IPS DF 6.9 (cell line): ENCODE data around the gene LIMS2.

Experiments used
- DNase-seq: peaks from one replicate; pipeline ENCODE4 v3.0.0-alpha.2; 2013; ENCODE audit warnings: low read depth, low spot score
- H3K27ac ChIP-seq: one replicate; pipeline ENCODE4 v1.5.1; 2013; ENCODE audit warnings: low read length, control low read depth
- H3K27me3 ChIP-seq: 2 replicates; pipeline ENCODE4 v1.6.1; 2013; ENCODE audit warnings: mild to moderate bottlenecking, low read length; ENCODE audit not compliant: control insufficient read depth, insufficient read depth
- H3K36me3 ChIP-seq: 2 replicates; pipeline ENCODE4 v1.6.1; 2013; ENCODE audit warnings: low read length; ENCODE audit not compliant: control insufficient read depth, insufficient read depth
- H3K4me1 ChIP-seq: 2 replicates; pipeline ENCODE4 v1.6.1; 2013; ENCODE audit warnings: low read length; ENCODE audit not compliant: control insufficient read depth, insufficient read depth
- H3K4me3 ChIP-seq: 2 replicates; pipeline ENCODE4 v1.5.1; 2013; ENCODE audit warnings: mild to moderate bottlenecking, low read length
- H3K9me3 ChIP-seq: 2 replicates; pipeline ENCODE4 v1.6.1; 2013; ENCODE audit warnings: low read length, inconsistent platforms; ENCODE audit not compliant: control insufficient read depth, insufficient read depth
- WGBS: extraction: QIAGEN DNeasy Blood & Tissue Kit; methylation state at CpG from one replicate; pipeline ENCODE4 v1.1.7; 2013; ENCODE audit warnings: mixed read lengths, missing lambda C conversion rate; ENCODE audit not compliant: insufficient read length, insufficient coverage; 5-methylcytosine and 5-hydroxymethylcytosine counted together

The LIMS2 gene

DNA sequence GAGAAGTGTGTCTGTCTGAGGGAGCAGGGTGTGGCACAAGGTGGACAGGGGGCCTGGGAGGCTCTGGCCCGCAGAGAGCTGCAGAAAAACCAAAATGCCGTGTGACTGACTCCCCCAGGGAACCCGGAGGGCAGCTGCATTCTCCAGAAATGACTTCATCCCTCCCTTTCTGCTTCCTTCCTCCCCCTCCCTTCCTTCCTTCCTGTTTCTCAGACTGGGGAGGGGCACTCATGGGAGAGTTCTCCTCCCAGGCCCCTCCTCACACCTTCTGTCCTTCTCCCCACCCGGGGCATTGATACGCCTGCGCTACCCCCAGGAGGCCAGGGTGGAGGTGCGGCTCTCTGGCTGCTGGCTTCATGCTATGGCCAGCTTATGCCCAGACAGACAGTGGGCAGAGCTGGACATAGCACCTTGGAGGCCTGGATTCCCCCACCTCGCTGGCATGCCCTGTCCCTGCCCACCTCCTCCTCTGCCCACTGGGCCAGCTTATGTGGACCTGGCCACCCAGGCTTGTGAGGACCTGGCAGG lies 37.5 kb downstream of the LIMS2 start:
- peak; percentile 45 for DNase-seq
- H3K27me3 ChIP-seq: no peaks in the 10 kb centered on the region
- H3K4me1 ChIP-seq: peaks cover 14% of the 10 kb centered on the region
- no CpG with 5 or more reads among the region's 8 CpGs for WGBS
- H3K4me3 ChIP-seq: no peak overlapping the region
- no peaks in the 10 kb centered on the region; the same call in 1 of the 2 replicates for H3K36me3 ChIP-seq
- H3K9me3 ChIP-seq: no peaks in the 10 kb centered on the region
- H3K27ac ChIP-seq: no peak overlapping the region

DNA sequence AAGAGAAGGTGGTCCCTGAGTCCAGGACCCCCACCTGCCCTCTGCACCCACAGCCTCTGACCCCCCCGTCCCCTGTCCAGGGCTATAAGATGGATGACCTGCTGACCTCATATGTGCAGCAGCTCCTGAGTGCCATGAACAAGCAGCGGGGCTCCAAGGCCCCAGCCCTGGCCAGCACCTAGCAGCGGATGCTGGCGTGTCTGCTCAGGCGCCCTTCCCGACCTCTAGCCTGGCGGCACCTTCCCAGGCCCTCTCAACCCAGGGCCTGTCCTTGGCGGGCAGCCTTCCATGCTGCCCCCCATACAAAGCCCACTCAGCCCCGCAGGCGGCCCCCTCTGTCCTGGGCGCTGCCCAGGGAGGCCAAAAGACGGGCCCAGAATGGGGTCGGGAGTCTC lies 38.1 kb downstream of the LIMS2 start:
- Histone ChIP-seq H3K4me3 (no peak overlapping the region), H3K27ac (no peak overlapping the region), H3K36me3 (no peaks in the 10 kb centered on the region; the same call in 1 of the 2 replicates), H3K9me3 (no peaks in the 10 kb centered on the region), H3K27me3 (no peaks in the 10 kb centered on the region), H3K4me1 (peaks cover 14% of the 10 kb centered on the region)
- DNase-seq: no peak
- no CpG with 5 or more reads among the region's 13 CpGs for WGBS

DNA sequence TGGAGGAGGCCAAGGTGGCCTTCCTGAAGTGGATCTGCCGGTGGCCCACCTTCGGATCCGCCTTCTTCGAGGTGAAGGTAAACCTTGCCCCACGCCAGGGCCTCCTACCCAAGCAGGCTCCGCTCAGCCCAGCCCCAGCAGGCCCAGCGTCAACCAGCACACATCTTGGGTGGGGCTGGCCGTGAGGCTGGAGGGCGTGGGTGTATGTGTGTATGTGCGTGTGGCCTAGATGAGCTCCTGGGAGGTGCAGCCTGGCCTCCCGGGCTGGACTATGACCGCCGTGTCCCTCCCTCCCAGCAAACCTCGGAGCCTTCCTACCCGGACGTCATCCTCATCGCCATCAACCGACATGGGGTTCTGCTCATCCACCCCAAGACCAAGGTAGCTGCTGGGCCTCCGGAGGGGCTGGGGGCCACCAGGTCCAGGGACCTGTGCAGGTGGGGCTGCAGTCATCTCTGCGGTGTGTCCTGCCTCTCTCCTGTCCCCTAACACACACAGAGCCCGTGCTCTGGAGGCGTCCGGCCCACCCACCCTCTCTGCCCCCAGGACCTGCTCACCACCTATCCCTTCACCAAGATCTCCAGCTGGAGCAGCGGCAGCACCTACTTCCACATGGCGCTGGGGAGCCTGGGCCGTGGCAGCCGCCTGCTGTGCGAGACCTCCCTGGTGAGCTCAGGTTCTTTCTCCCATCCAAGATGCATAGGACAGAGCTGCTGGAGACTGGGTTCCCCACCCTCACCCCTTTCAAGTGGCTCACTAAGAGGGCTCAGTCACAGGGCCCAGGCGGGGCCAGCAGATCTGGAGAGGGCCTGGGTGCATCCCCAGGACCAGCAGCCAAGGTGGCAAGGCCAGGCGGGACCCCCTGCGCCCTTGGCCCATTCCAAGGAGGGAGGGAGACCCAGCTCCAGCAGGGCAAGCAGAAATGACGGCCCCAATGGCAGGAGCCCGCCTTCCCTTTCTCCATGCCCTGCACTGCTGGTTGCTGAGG lies 38.8 kb downstream of the LIMS2 start:
- H3K4me1 ChIP-seq: peaks cover 14% of the 10 kb centered on the region
- H3K27ac ChIP-seq: no peak overlapping the region

DNA sequence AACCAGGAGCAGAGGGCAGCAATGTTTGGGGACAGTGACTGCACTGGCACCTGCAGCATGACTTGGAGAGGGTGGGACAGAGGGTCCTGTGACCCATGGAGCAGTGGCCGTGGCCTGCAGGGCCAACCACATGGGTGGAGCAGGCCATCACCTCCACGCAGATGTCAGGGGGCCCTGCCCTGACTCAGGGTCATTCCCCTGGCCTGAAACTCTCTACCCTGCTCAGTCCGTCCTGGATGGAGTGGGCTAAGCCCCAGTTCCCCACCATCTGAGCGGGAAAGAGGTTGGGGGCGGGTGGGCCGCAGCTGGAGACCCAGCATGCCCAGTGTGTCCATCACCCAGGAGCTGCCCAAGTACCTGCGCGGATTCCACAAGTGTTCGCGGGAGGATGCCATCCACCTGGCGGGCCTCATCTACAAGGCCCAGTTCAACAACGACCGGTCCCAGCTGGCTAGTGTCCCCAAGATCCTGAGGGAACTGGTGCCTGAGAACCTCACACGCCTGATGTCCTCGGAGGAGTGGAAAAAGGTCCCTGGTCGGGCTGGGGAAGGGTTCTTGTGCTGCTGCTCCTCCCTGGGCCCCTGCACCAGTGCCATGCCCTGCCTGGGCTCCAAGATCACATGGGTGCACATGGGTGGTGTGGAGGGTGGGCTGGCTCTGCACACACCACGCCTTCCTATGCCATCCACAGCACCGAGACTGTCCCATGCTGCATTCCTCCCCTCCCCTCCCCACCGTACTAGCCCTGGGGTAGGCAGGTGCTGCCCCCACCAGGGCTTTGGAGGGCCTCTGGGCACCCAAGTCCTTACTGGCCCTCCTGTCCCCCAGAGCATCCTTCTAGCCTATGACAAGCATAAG lies 39.7 kb downstream of the LIMS2 start:
- Histone ChIP-seq H3K27ac (no peak overlapping the region), H3K36me3 (no peaks in the 10 kb centered on the region; the same call in 1 of the 2 replicates), H3K27me3 (no peaks in the 10 kb centered on the region), H3K4me1 (peaks cover 14% of the 10 kb centered on the region), H3K4me3 (no peak overlapping the region), H3K9me3 (no peaks in the 10 kb centered on the region)
- DNase-seq: no peak
- WGBS: no CpG with 5 or more reads among the region's 19 CpGs

More for the DNA sequence above, 38.8 kb downstream of the LIMS2 start:
- no peak overlapping the region for H3K4me3 ChIP-seq
- WGBS: no CpG with 5 or more reads among the region's 33 CpGs
- H3K36me3 ChIP-seq: no peaks in the 10 kb centered on the region; the same call in 1 of the 2 replicates
- H3K27me3 ChIP-seq: no peaks in the 10 kb centered on the region
- no peak for DNase-seq
- no peaks in the 10 kb centered on the region for H3K9me3 ChIP-seq

DNA sequence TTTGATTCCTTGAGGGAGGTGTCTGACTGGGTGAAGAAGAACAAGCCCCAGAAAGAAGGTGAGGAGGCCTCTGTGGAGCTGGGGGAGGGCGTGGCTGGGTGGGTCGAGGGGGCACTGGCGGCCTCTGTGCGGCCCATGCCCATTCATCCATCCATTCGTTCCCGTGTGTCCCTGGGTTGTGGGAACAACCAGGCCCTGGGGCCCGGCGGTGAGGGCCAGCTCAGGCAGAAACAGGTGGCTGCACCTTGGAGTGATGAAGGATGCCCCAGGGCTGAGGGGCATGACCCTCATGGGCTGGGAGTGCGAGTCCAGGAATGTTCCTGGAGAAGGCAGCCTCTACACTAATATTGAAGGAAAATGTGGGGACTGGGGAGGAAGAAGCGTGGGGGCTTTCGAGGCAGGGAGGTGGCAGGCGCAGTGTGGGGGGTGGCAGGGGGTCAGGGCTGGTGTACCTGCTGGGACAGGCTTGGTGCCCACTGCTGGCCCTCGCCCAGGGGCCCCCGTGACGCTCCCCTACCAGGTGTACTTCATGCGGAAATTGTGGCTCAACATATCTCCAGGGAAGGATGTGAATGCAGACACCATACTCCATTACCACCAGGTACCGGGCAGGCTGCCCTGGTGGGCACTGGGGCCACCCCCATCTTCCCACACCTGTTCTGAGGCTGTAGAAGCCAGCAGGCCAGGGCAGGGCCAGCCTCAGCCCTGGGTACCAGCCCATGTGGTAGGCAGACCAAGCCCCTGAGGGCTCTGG lies 40.5 kb downstream of the LIMS2 start:
- Histone ChIP-seq H3K36me3 (no peaks in the 10 kb centered on the region), H3K9me3 (no peaks in the 10 kb centered on the region), H3K27me3 (no peaks in the 10 kb centered on the region), H3K4me3 (no peak overlapping the region), H3K27ac (no peak overlapping the region), H3K4me1 (peaks cover 12% of the 10 kb centered on the region)
- DNase-seq: no peak
- no CpG with 5 or more reads among the region's 17 CpGs for WGBS

DNA sequence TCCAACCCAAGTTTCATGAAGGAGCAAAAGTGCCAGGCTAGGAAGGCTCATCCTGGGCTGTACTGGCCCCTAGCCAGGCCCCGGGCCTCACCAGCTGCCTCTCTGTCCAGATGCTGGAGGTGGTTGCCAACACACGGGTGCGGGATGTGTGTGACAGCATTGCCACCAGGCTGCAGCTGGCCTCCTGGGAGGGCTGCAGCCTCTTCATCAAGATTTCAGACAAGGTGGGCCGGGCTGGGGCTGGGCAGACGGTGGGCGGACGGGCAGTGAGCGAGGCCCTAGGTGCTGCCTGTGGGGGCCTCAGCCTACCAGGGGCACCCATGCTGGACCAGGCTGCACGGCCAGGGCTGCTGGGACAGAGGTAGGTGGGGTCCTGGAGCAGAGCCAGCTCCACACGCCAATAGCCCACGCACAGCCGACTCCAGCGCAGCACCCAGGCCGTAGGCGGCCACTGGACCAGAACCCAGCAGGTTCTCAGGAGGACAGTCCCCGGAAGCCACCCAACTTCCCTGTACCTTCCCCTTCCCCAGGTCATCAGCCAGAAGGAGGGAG lies 41.2 kb downstream of the LIMS2 start:
- no peaks in the 10 kb centered on the region for H3K36me3 ChIP-seq
- no peak for DNase-seq
- H3K27ac ChIP-seq: no peak overlapping the region
- H3K4me3 ChIP-seq: no peak overlapping the region
- H3K9me3 ChIP-seq: no peaks in the 10 kb centered on the region
- no CpG with 5 or more reads among the region's 16 CpGs for WGBS
- no peaks in the 10 kb centered on the region for H3K27me3 ChIP-seq
- peaks cover 12% of the 10 kb centered on the region for H3K4me1 ChIP-seq

DNA sequence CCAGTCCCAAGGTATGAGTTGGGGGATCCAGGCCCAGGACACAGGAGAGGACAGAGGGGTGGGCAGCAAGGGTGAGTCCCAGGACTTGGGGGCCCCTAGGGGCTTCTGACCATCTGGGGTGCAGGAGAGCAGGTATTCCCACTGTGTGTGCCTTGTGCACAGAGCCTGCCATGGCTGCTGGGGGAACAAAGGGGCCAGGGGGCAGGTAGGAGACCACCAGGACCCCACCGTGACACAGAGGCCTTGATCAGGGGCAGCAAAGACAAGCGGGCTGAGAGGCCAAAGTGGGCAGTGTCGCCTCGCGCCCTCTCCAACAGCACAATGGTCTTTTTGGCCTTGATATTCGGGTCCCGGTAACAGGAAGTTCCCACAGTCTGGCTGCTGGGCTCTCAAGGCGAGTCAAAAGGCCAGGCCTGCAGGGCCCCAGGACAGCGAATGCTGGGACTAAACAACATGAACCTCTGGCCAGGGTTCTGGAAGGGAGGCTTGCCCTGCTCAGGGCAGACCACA lies 41.7 kb downstream of the LIMS2 start:
- WGBS: no CpG with 5 or more reads among the region's 9 CpGs
- DNase-seq: no peak
- Histone ChIP-seq H3K27ac (no peak overlapping the region), H3K4me1 (peaks cover 9% of the 10 kb centered on the region), H3K9me3 (no peaks in the 10 kb centered on the region), H3K27me3 (no peaks in the 10 kb centered on the region), H3K36me3 (no peaks in the 10 kb centered on the region), H3K4me3 (no peak overlapping the region)

DNA sequence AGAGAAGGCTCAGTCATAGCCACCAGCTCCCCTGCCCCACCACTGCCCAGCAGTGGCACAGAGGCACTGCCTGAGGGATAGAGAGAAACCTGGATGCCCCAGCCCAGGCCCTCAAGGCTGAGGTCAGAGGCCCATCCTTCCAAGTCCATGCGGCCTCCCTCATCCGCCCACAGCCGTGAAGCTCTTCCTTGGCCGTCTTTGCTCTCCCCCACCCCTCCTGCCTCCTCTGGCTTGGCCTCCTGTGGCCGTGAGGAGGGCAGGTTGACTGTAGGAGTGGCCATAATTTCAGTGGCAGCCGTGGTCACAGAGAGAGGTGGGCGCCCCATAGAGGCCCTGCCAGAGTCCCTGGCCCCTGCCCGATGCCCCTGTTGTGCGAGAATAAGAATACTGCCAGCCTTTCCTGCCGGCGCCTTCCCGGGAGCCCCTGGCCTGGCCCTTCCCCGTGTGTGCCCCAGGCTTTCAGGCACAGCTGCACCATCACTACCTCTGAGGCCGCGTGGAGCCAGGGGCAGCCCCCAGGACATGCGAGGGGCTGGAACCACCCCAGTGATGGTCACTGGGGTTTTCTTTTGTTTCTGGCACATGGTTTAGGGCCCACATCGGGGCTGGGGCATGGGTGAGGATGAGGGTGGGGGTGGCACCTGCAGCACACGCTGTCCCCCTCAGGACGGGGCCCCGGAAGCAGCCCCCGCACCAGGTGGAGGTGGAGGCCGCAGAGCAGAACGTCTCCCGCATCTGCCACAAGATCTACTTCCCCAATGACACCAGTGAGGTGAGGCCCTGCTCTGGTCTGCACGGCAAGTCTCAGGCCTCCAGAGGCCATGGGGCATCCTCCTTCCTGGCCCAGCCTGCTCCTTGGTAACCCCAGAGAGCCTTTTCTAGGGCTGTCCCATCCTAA lies 42.5 kb downstream of the LIMS2 start:
- no peaks in the 10 kb centered on the region for H3K9me3 ChIP-seq
- peaks cover 4% of the 10 kb centered on the region for H3K4me1 ChIP-seq
- H3K27ac ChIP-seq: no peak overlapping the region
- DNase-seq: no peak
- no peaks in the 10 kb centered on the region for H3K27me3 ChIP-seq
- H3K36me3 ChIP-seq: no peaks in the 10 kb centered on the region
- no CpG with 5 or more reads among the region's 25 CpGs for WGBS
- H3K4me3 ChIP-seq: no peak overlapping the region

DNA sequence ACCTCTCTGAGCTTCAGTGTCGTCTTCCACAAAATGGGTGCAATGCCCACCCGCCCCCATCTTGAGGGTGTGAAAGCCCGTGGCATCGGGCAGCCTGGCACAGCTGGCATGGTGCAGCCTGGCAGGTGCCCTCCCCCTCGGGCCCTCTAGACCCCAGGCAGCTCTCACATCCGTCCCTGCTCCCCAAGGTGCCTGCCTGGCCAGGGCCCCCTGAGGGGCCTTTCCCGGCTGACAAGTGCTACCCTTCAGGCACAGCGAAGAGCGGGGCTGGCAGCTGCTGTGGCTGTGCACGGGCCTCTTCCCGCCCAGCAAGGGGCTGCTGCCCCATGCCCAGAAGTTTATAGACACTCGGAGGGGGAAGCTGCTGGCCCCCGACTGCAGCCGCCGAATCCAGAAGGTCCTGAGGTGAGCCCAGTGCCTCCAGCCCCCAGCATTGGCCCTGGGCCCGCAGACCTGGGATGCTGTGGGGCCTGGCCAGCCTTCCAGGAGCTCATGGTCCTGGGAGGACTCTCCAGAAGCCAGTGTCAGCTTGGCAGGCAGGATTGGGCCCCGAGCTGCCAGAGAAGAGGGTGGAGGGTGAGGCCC lies 43.2 kb downstream of the LIMS2 start:
- H3K36me3 ChIP-seq: no peaks in the 10 kb centered on the region
- no peak overlapping the region for H3K4me3 ChIP-seq
- no peak overlapping the region for H3K27ac ChIP-seq
- no peak for DNase-seq
- H3K4me1 ChIP-seq: peaks cover 1% of the 10 kb centered on the region
- no CpG with 5 or more reads among the region's 17 CpGs for WGBS
- H3K27me3 ChIP-seq: no peaks in the 10 kb centered on the region
- no peaks in the 10 kb centered on the region for H3K9me3 ChIP-seq
